Smooth muscle cell of the umbilical artery (primary cell): Measurements from ENCODE around the gene RAB14. TPM values are rescaled to one million over a fixed set of nuclear protein-coding genes. Genes with fewer than 3 reads are reported as not detected.

ENCODE experiments used
- total RNA-seq: library from RNA; depleted of rRNA; stranded (reverse); fragments of >200 nt; gene quantifications from 2 replicates; pipeline ENCODE4 v1.2.3, GENCODE V29; 2014

Gene RAB14
- 22.3 and 37.7 TPM in 2 replicates for total RNA-seq

DNA sequence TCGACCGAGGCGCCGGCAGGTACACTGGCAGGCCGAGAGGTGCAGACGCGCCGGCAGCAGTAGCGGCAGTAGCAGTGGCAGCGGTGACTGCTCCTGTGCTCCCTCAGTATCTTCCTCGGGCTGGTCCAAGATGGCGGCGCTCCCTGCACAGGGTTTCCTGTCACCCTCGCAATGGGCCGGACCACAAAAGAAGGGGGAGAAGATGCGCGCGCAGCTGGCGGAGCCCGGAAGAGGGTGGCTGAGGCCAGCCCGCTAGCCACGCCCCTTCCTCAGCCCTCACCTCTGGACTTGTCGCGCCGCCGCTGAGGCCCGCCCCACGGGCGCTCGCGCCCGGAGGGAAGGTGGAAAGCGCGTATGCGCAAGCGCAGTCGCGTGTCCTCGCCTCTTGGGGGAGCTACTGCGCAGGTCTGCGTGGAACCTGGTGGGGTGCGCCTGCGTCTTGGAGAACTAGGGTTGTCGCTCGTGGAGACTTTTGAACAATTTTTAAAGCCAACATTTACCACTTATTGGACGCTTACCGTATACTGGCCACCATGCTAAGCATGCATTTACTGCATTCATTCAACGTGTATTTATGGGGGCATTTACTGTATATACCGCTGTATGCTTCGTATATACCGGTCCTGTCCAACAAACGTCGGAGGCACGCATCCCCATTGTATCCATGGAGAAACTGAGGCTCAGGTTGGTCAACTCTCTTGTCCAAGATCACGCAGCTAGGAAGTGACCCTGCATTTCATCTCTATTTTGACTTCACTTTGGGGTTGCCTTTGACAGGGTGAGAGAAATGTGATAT lies at the start of gene RAB14:
RAB14 (minus strand) TSS at position 132 of the 796 bp plus-strand sequence. CDS start 8,457 bp downstream, outside the sequence.

Other genes starting within 250 kb of the RAB14 start
- gene C5, start 151.6 kb downstream of the RAB14 start, total RNA-seq: 1.5 and 3.0 TPM in 2 replicates
- gene CNTRL, start 126.9 kb downstream of the RAB14 start, total RNA-seq: 3.3 and 6.2 TPM in 2 replicates
- 316 and 509 TPM in 2 replicates for gene GSN, start 66.3 kb upstream of the RAB14 start, total RNA-seq
- 32.8 and 64.1 TPM in 2 replicates for gene STOM, start 168.4 kb upstream of the RAB14 start, total RNA-seq